HEK293 (cell line): Measurements from ENCODE around the gene NDRG4.

Experiments
- GLI2 ChIP-seq: fragments of 450-650 bp; formaldehyde crosslinking; IDR thresholded peaks from 2 replicates; pipeline ENCODE4; 2017; ENCODE audit warnings: missing biosample characterization, missing genetic modification characterization, low read depth, borderline replicate concordance
- INSM2 ChIP-seq: fragments of 450-650 bp; formaldehyde crosslinking; IDR thresholded peaks from 2 replicates; pipeline ENCODE4 v1.5.1; 2016; ENCODE audit warnings: missing biosample characterization, missing genetic modification characterization
- KLF8 ChIP-seq: fragments of 450-650 bp; formaldehyde crosslinking; IDR thresholded peaks from 2 replicates; pipeline ENCODE4 v1.5.1; 2016; ENCODE audit warnings: missing biosample characterization, missing genetic modification characterization
- MEIS1 ChIP-seq: sonication (generic); formaldehyde crosslinking; IDR thresholded peaks from 2 replicates; pipeline ENCODE4 v1.8.1; 2022; ENCODE audit warnings: missing genetic modification reagents, mild to moderate bottlenecking, borderline replicate concordance
- PRDM4 ChIP-seq: fragments of 450-650 bp; formaldehyde crosslinking; IDR thresholded peaks from 2 replicates; pipeline ENCODE4 v1.5.1; 2017; ENCODE audit warnings: missing biosample characterization, missing genetic modification characterization
- REPIN1 ChIP-seq: fragments of 450-650 bp; formaldehyde crosslinking; IDR thresholded peaks from 2 replicates; pipeline ENCODE4 v1.5.1; 2017; ENCODE audit warnings: missing biosample characterization, missing genetic modification characterization, low read depth
- TSHZ1 ChIP-seq: fragments of 450-650 bp; formaldehyde crosslinking; IDR thresholded peaks from 2 replicates; pipeline ENCODE4 v1.5.1; 2016; ENCODE audit warnings: missing biosample characterization, missing genetic modification characterization, borderline replicate concordance
- ZBTB26 ChIP-seq: fragments of 450-650 bp; formaldehyde crosslinking; optimal IDR thresholded peaks from 2 replicates; pipeline ENCODE3; 2016; ENCODE audit warnings: missing biosample characterization, mild to moderate bottlenecking, missing genetic modification characterization
- ZBTB8A ChIP-seq: fragments of 450-650 bp; formaldehyde crosslinking; IDR thresholded peaks from 2 replicates; pipeline ENCODE4 v1.5.1; 2016; ENCODE audit warnings: missing biosample characterization, missing genetic modification characterization
- ZFP3 ChIP-seq: fragments of 450-650 bp; formaldehyde crosslinking; IDR thresholded peaks from 2 replicates; pipeline ENCODE4 v1.5.1; 2016; ENCODE audit warnings: low read depth, missing biosample characterization, missing genetic modification characterization
- ZNF148 ChIP-seq: fragments of 450-650 bp; formaldehyde crosslinking; IDR thresholded peaks from 2 replicates; pipeline ENCODE4 v1.5.0; 2017; ENCODE audit warnings: missing biosample characterization, missing genetic modification characterization, borderline replicate concordance
- ZNF214 ChIP-seq: fragments of 450-650 bp; formaldehyde crosslinking; IDR thresholded peaks from 2 replicates; pipeline ENCODE4 v1.5.1; 2017; ENCODE audit warnings: missing biosample characterization, mild to moderate bottlenecking, missing genetic modification characterization, borderline replicate concordance
- ZNF26 ChIP-seq: fragments of 450-650 bp; formaldehyde crosslinking; IDR thresholded peaks from 2 replicates; pipeline ENCODE4 v1.5.1; 2016; ENCODE audit warnings: missing biosample characterization, missing genetic modification characterization
- ZNF266 ChIP-seq: fragments of 450-650 bp; formaldehyde crosslinking; IDR thresholded peaks from 2 replicates; pipeline ENCODE4 v1.5.1; 2016; ENCODE audit warnings: missing biosample characterization, missing genetic modification characterization, low read depth
- ZNF324 ChIP-seq: fragments of 450-650 bp; formaldehyde crosslinking; IDR thresholded peaks from 2 replicates; pipeline ENCODE4 v1.5.1; 2016; ENCODE audit warnings: missing biosample characterization, missing genetic modification characterization
- ZNF521 ChIP-seq: fragments of 450-650 bp; formaldehyde crosslinking; IDR thresholded peaks from 2 replicates; pipeline ENCODE4 v1.5.1; 2017; ENCODE audit warnings: missing biosample characterization, mild to moderate bottlenecking, missing genetic modification characterization
- ZNF600 ChIP-seq: fragments of 450-650 bp; formaldehyde crosslinking; IDR thresholded peaks from 2 replicates; pipeline ENCODE4 v1.5.1; 2016; ENCODE audit warnings: missing biosample characterization, missing genetic modification characterization
- ZNF623 ChIP-seq: fragments of 450-650 bp; formaldehyde crosslinking; IDR thresholded peaks from 2 replicates; pipeline ENCODE4 v1.5.1; 2016; ENCODE audit warnings: missing biosample characterization, missing genetic modification characterization
- ZNF658 ChIP-seq: fragments of 450-650 bp; formaldehyde crosslinking; IDR thresholded peaks from 2 replicates; pipeline ENCODE4; 2016; ENCODE audit warnings: missing biosample characterization, missing genetic modification characterization
- ZNF692 ChIP-seq: fragments of 450-650 bp; formaldehyde crosslinking; IDR thresholded peaks from 2 replicates; pipeline ENCODE4 v1.5.1; 2016; ENCODE audit warnings: missing biosample characterization, missing genetic modification characterization
- ZNF76 ChIP-seq: fragments of 450-650 bp; formaldehyde crosslinking; IDR thresholded peaks from 2 replicates; pipeline ENCODE4; 2016; ENCODE audit warnings: low read depth, missing biosample characterization, missing genetic modification characterization, borderline replicate concordance
- ZNF777 ChIP-seq: fragments of 450-650 bp; formaldehyde crosslinking; IDR thresholded peaks from 2 replicates; pipeline ENCODE4 v1.5.1; 2017; ENCODE audit warnings: missing biosample characterization, missing genetic modification characterization, borderline replicate concordance
- ZNF830 ChIP-seq: fragments of 450-650 bp; IDR thresholded peaks from 2 replicates; pipeline ENCODE4 v1.5.0; 2018; ENCODE audit warnings: missing biosample characterization, missing genetic modification characterization, low read depth, mild to moderate bottlenecking, moderate library complexity

The NDRG4 gene

GRCh38 chr16:58515871-58516767 lies 16.2 kb downstream of the NDRG4 start (continued):
- TF ChIP-seq ZBTB26 (tag by site-specific recombination) (peak; percentile 80), ZNF76 (tag by site-specific recombination) (no peak; the same call in 1 of the 2 replicates), ZNF266 (tag by site-specific recombination) (no peak), ZNF214 (no peak), ZFP3 (tag by site-specific recombination) (no peak), ZNF148 (tag by site-specific recombination) (no peak), ZNF692 (no peak), ZNF521 (no peak), ZNF658 (tag by site-specific recombination) (no peak), MEIS1 (CRISPR knock-in tag) (no peak), ZNF600 (tag by site-specific recombination) (peak; percentile 86), ZNF777 (tag by site-specific recombination) (no peak), ZNF830 (tag by site-specific recombination) (no peak), GLI2 (tag by site-specific recombination) (no peak), INSM2 (tag by site-specific recombination) (peak; percentile 69), ZBTB8A (tag by site-specific recombination) (no peak), PRDM4 (tag by site-specific recombination) (no peak), ZNF623 (tag by site-specific recombination) (no peak), REPIN1 (tag by site-specific recombination) (no peak), ZNF324 (tag by site-specific recombination) (no peak), ZNF26 (no peak), KLF8 (tag by site-specific recombination) (no peak), TSHZ1 (tag by site-specific recombination) (no peak)
